ENCODE results near the gene SET.
"Not testable (repeated sequence)": the region's sequence is repeated elsewhere in the genome, so short reads cannot be mapped to it uniquely, and the experiment has no call there.

DNA sequence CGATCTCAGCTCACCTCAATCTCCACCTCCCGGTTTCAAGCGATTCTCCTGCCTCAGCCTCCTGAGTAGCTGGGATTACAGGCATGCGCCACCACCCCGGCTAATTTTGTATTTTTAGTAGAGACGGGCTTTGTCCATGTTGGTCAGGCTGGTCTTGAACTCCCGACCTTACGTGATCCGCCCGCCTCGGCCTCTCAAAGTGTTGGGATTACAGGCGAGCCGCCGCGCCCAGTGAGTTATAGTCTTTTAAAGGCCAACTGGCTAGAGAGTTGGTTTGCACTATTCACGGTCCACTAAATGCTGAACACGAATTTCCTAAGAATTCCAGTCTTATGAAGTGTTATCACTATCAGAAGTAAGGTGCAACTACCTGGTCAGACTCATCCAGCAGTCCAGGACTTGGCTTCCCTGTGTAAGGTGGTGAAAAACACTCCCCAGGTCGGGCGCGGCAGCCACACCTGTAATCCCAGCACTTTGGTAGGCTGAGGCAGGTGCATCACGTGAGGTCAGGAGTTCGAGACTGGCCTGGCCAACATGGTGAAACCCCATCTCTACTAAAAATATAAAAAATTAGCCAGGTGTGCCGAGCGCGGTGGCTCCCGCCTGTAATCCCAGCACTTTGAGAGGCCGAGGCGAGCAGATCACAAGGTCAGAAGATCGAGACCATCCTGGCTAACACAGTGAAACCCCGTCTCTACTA lies 10.2 kb downstream of the SET start:
- TF ChIP-seq, protein P1, sequence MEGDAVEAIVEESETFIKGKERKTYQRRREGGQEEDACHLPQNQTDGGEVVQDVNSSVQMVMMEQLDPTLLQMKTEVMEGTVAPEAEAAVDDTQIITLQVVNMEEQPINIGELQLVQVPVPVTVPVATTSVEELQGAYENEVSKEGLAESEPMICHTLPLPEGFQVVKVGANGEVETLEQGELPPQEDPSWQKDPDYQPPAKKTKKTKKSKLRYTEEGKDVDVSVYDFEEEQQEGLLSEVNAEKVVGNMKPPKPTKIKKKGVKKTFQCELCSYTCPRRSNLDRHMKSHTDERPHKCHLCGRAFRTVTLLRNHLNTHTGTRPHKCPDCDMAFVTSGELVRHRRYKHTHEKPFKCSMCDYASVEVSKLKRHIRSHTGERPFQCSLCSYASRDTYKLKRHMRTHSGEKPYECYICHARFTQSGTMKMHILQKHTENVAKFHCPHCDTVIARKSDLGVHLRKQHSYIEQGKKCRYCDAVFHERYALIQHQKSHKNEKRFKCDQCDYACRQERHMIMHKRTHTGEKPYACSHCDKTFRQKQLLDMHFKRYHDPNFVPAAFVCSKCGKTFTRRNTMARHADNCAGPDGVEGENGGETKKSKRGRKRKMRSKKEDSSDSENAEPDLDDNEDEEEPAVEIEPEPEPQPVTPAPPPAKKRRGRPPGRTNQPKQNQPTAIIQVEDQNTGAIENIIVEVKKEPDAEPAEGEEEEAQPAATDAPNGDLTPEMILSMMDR (IDR thresholded peaks at IDR 0.05; ENCODE audit: low read depth, low read length) = not testable (repeated sequence)
- TF ChIP-seq EZH2phosphoT487 (IDR thresholded peaks at IDR 0.05; ENCODE audit: low read depth) = not testable (repeated sequence)

Data from OCI-LY3 (cell line).